ENCODE data around the gene MS4A4A. TPM values are rescaled to one million over a fixed set of nuclear protein-coding genes. Genes with fewer than 3 reads are reported as not detected.

The MS4A4A gene
- polyA plus RNA-seq, 1 donor from 2014 or later: not detected

DNA sequence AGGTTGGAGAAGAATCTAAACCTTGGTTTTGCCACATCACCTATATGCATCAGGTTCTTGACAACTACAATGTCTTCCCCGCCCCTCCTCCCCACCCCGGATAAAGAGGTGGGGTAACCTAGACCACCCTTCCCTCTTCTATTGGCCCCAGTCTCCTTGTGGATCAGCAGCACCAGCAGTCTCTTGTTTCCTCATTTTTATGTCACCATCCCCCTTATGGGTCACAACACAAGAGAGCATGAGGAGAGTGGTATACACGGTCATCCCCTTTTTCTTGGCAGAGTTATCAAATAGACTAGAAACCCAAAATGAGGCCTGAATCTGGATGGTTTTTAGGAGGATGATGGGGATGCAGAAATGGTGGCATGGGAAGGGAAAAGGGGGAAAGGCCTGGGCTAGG lies 38.7 kb upstream of the MS4A4A start:
- H3K79me2 ChIP-seq (replicated peaks; ENCODE audit: insufficient read depth, low read length): no peaks in the 10 kb centered on the region
- H3K27ac ChIP-seq (ENCODE audit: low read length): no peak overlapping the region
- H3K9me2 ChIP-seq (ENCODE audit: insufficient read depth, low read length): no peaks in the 10 kb centered on the region
- no peak overlapping the region for H3K9ac ChIP-seq (ENCODE audit: low read length)
- no peak overlapping the region for H2AFZ ChIP-seq (ENCODE audit: low read depth, low read length)
- TF ChIP-seq MXI1 (conservative IDR thresholded peaks at IDR 0.05; ENCODE audit: poor library complexity, severe bottlenecking) (no peak), EZH2 (IDR thresholded peaks at IDR 0.05; ENCODE audit: borderline replicate concordance, insufficient read depth, low read length, poor library complexity, severe bottlenecking) (no peak), POLR2AphosphoS5 (IDR thresholded peaks at IDR 0.05) (no peak), EP300 (conservative IDR thresholded peaks at IDR 0.05; ENCODE audit: poor library complexity, severe bottlenecking) (no peak), SMC3 (conservative IDR thresholded peaks at IDR 0.05; ENCODE audit: poor library complexity) (no peak), TAF1 (IDR thresholded peaks at IDR 0.05; ENCODE audit: low read depth) (no peak), RAD21 (conservative IDR thresholded peaks at IDR 0.05) (no peak)
- TF ChIP-seq, protein P1, sequence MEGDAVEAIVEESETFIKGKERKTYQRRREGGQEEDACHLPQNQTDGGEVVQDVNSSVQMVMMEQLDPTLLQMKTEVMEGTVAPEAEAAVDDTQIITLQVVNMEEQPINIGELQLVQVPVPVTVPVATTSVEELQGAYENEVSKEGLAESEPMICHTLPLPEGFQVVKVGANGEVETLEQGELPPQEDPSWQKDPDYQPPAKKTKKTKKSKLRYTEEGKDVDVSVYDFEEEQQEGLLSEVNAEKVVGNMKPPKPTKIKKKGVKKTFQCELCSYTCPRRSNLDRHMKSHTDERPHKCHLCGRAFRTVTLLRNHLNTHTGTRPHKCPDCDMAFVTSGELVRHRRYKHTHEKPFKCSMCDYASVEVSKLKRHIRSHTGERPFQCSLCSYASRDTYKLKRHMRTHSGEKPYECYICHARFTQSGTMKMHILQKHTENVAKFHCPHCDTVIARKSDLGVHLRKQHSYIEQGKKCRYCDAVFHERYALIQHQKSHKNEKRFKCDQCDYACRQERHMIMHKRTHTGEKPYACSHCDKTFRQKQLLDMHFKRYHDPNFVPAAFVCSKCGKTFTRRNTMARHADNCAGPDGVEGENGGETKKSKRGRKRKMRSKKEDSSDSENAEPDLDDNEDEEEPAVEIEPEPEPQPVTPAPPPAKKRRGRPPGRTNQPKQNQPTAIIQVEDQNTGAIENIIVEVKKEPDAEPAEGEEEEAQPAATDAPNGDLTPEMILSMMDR (IDR thresholded peaks at IDR 0.05; ENCODE audit: poor library complexity, severe bottlenecking): no peak
- TF ChIP-seq, protein P2, sequence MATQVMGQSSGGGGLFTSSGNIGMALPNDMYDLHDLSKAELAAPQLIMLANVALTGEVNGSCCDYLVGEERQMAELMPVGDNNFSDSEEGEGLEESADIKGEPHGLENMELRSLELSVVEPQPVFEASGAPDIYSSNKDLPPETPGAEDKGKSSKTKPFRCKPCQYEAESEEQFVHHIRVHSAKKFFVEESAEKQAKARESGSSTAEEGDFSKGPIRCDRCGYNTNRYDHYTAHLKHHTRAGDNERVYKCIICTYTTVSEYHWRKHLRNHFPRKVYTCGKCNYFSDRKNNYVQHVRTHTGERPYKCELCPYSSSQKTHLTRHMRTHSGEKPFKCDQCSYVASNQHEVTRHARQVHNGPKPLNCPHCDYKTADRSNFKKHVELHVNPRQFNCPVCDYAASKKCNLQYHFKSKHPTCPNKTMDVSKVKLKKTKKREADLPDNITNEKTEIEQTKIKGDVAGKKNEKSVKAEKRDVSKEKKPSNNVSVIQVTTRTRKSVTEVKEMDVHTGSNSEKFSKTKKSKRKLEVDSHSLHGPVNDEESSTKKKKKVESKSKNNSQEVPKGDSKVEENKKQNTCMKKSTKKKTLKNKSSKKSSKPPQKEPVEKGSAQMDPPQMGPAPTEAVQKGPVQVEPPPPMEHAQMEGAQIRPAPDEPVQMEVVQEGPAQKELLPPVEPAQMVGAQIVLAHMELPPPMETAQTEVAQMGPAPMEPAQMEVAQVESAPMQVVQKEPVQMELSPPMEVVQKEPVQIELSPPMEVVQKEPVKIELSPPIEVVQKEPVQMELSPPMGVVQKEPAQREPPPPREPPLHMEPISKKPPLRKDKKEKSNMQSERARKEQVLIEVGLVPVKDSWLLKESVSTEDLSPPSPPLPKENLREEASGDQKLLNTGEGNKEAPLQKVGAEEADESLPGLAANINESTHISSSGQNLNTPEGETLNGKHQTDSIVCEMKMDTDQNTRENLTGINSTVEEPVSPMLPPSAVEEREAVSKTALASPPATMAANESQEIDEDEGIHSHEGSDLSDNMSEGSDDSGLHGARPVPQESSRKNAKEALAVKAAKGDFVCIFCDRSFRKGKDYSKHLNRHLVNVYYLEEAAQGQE (IDR thresholded peaks at IDR 0.05; ENCODE audit: borderline replicate concordance): no peak
- H3F3A ChIP-seq (ENCODE audit: insufficient read depth, low read length, poor library complexity, severe bottlenecking): no peaks in the 10 kb centered on the region
- H3K27me3 ChIP-seq (ENCODE audit: insufficient read depth, low read depth, low read length): no peaks in the 10 kb centered on the region
- H3K4me2 ChIP-seq (ENCODE audit: low read length): no peak overlapping the region
- H3K9me3 ChIP-seq (ENCODE audit: low read length): no peaks in the 10 kb centered on the region
- H3K36me3 ChIP-seq (ENCODE audit: insufficient read depth, low read length): no peaks in the 10 kb centered on the region
- H4K20me1 ChIP-seq (ENCODE audit: insufficient read depth): no peaks in the 10 kb centered on the region
- no peak overlapping the region for H3K4me3 ChIP-seq (ENCODE audit: low read length)

DNA sequence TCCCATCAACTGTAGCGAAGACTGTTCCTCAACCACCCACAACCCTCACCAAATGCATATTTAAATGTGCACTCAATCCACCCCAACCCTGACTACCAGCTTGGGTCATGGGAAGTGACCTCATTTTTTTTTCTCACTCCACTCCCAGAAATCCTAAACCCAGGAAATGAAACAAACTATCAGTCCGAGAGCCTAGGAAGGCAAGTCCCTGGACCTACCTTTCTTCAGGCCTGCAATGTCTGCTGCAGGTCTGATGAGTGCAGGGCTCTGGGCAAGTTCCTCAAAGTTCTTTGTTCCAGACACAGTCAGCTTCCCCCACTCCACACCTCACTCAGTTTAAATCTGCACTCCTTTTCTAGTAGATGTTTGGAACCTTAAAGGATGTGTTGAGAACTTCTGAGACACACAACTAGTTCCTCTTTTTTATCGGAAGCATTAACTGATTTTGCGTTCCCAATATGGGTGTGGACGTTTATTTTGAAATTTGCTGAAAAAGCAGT lies 37.7 kb upstream of the MS4A4A start, which contains the start of gene MS4A4E:
TSS of gene MS4A4E (minus strand) at position 398 of the 500 bp plus-strand sequence. CDS start 13,082 bp downstream, outside the sequence.
- Histone ChIP-seq H3K4me3 (ENCODE audit: low read length) (no peak within 1 kb of the TSS), H2AFZ (ENCODE audit: low read depth, low read length) (no peak within 1 kb of the TSS), H3K36me3 (ENCODE audit: insufficient read depth, low read length) (no peaks in the 10 kb centered on the region), H3K9ac (ENCODE audit: low read length) (no peak within 1 kb of the TSS), H3K27ac (ENCODE audit: low read length) (no peak within 1 kb of the TSS), H3K9me3 (ENCODE audit: low read length) (no peaks in the 10 kb centered on the region), H4K20me1 (ENCODE audit: insufficient read depth) (no peaks in the 10 kb centered on the region), H3K9me2 (ENCODE audit: insufficient read depth, low read length) (no peaks in the 10 kb centered on the region), H3K79me2 (replicated peaks; ENCODE audit: insufficient read depth, low read length) (no peaks in the 10 kb centered on the region), H3K4me2 (ENCODE audit: low read length) (no peak within 1 kb of the TSS), H3K27me3 (ENCODE audit: insufficient read depth, low read depth, low read length) (no peaks in the 10 kb centered on the region), H3F3A (ENCODE audit: insufficient read depth, low read length, poor library complexity, severe bottlenecking) (no peaks in the 10 kb centered on the region)
- no peak for TF ChIP-seq MXI1 (conservative IDR thresholded peaks at IDR 0.05; ENCODE audit: poor library complexity, severe bottlenecking)
- TF ChIP-seq, protein P2 (IDR thresholded peaks at IDR 0.05; ENCODE audit: borderline replicate concordance): no peak
